Measurements from ENCODE around the gene FSHR. TPM values are rescaled to one million over a fixed set of nuclear protein-coding genes. Genes with fewer than 3 reads are reported as not detected.

Gene FSHR
- total RNA-seq, 1 donor from 2014 or later = 0.30 TPM

DNA sequence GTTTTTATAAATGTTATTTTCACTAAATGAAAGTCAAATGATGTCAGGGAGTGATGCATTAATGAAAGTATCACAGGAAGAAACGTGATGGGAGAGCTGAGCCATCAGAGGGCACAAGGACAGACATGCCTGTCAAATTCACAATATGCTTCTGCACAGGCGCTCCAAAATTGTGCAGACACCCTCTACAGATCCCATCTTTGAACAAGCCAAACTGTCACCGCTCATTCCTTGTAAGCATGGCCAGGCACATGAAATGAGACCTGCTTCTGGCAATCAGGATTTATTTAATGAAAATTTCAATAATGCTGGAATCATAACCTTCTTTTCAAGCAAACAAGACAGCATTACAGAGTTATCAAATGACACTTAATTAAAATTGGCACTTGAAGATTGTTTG lies 20.4 kb upstream of the FSHR start:
- Histone ChIP-seq H3K9me3 (ENCODE audit: insufficient read depth, low read depth, low read length) (peaks cover 3% of the 10 kb centered on the region), H3K27me3 (ENCODE audit: insufficient read depth, low read length) (no peaks in the 10 kb centered on the region), H3K36me3 (ENCODE audit: insufficient read depth, low read length) (no peaks in the 10 kb centered on the region), H3K9ac (ENCODE audit: low read length) (no peak overlapping the region), H3K27ac (ENCODE audit: low read depth, low read length) (no peak overlapping the region), H3K79me2 (ENCODE audit: insufficient read depth, low read length) (no peaks in the 10 kb centered on the region), H2AFZ (ENCODE audit: low read depth, low read length) (no peak overlapping the region), H3K4me3 (ENCODE audit: insufficient read depth, low read depth, low read length) (no peak overlapping the region), H4K20me1 (ENCODE audit: insufficient read depth, low read length) (no peaks in the 10 kb centered on the region), H3K4me1 (ENCODE audit: insufficient read depth, low read length) (no peaks in the 10 kb centered on the region), H3K4me2 (ENCODE audit: low read length) (no peak overlapping the region)
- H3K36me3 Mint-ChIP-seq (ENCODE audit: low read depth, unreplicated experiment) = no peaks in the 10 kb centered on the region
- no peaks in the 10 kb centered on the region for H3K9me3 Mint-ChIP-seq (ENCODE audit: unreplicated experiment)
- peaks cover 6% of the 10 kb centered on the region for H3K4me1 Mint-ChIP-seq (ENCODE audit: low read depth, unreplicated experiment)
- H3K27ac Mint-ChIP-seq (ENCODE audit: unreplicated experiment) = no peak overlapping the region
- no peak for FAIRE-seq
- no peak for DNase-seq (ENCODE audit: low read depth)
- TF ChIP-seq EZH2 (IDR thresholded peaks at IDR 0.05; ENCODE audit: insufficient read depth, low read length) (no peak), CTCF (IDR thresholded peaks at IDR 0.05; ENCODE audit: insufficient read depth, low read depth, low read length) (no peak)
- H3K27me3 Mint-ChIP-seq (ENCODE audit: low read depth, unreplicated experiment) = no peaks in the 10 kb centered on the region
- H3K4me3 Mint-ChIP-seq (ENCODE audit: unreplicated experiment) = no peak overlapping the region

GRCh38 chr2:49167131-49167530 lies 12.8 kb upstream of the FSHR start:
- Mint-ChIP-seq H3K36me3 (ENCODE audit: low read depth, unreplicated experiment) (no peaks in the 10 kb centered on the region), H3K4me3 (ENCODE audit: unreplicated experiment) (no peak overlapping the region), H3K27me3 (ENCODE audit: low read depth, unreplicated experiment) (no peaks in the 10 kb centered on the region), H3K9me3 (ENCODE audit: unreplicated experiment) (no peaks in the 10 kb centered on the region), H3K27ac (ENCODE audit: unreplicated experiment) (no peak overlapping the region), H3K4me1 (ENCODE audit: low read depth, unreplicated experiment) (peaks cover 3% of the 10 kb centered on the region)
- Histone ChIP-seq H3K4me2 (ENCODE audit: low read length) (no peak overlapping the region), H3K79me2 (ENCODE audit: insufficient read depth, low read length) (no peaks in the 10 kb centered on the region), H4K20me1 (ENCODE audit: insufficient read depth, low read length) (no peaks in the 10 kb centered on the region), H3K4me3 (ENCODE audit: insufficient read depth, low read depth, low read length) (no peak overlapping the region), H2AFZ (ENCODE audit: low read depth, low read length) (no peak overlapping the region), H3K36me3 (ENCODE audit: insufficient read depth, low read length) (no peaks in the 10 kb centered on the region), H3K4me1 (ENCODE audit: insufficient read depth, low read length) (no peaks in the 10 kb centered on the region), H3K9ac (ENCODE audit: low read length) (no peak overlapping the region), H3K9me3 (ENCODE audit: insufficient read depth, low read depth, low read length) (no peaks in the 10 kb centered on the region), H3K27me3 (ENCODE audit: insufficient read depth, low read length) (no peaks in the 10 kb centered on the region), H3K27ac (ENCODE audit: low read depth, low read length) (no peak overlapping the region)
- no peak for TF ChIP-seq EZH2 (IDR thresholded peaks at IDR 0.05; ENCODE audit: insufficient read depth, low read length)
- no peak for TF ChIP-seq CTCF (IDR thresholded peaks at IDR 0.05; ENCODE audit: insufficient read depth, low read depth, low read length)
- no peak for DNase-seq (ENCODE audit: low read depth)
- FAIRE-seq = no peak

GRCh38 chr2:49165662-49166061 lies 11.3 kb upstream of the FSHR start:
- H3K36me3 ChIP-seq (ENCODE audit: insufficient read depth, low read length) = no peaks in the 10 kb centered on the region
- Mint-ChIP-seq H3K36me3 (ENCODE audit: low read depth, unreplicated experiment) (no peaks in the 10 kb centered on the region), H3K27ac (ENCODE audit: unreplicated experiment) (peak overlapping the region; percentile 20), H3K4me3 (ENCODE audit: unreplicated experiment) (no peak overlapping the region), H3K9me3 (ENCODE audit: unreplicated experiment) (no peaks in the 10 kb centered on the region), H3K4me1 (ENCODE audit: low read depth, unreplicated experiment) (peaks cover 10% of the 10 kb centered on the region), H3K27me3 (ENCODE audit: low read depth, unreplicated experiment) (no peaks in the 10 kb centered on the region)
- H3K27ac ChIP-seq (ENCODE audit: low read depth, low read length) = no peak overlapping the region
- TF ChIP-seq EZH2 (IDR thresholded peaks at IDR 0.05; ENCODE audit: insufficient read depth, low read length) = no peak
- no peak for TF ChIP-seq CTCF (IDR thresholded peaks at IDR 0.05; ENCODE audit: insufficient read depth, low read depth, low read length)
- no peak overlapping the region for H3K4me3 ChIP-seq (ENCODE audit: insufficient read depth, low read depth, low read length)
- no peak for DNase-seq (ENCODE audit: low read depth)
- no peaks in the 10 kb centered on the region for H3K27me3 ChIP-seq (ENCODE audit: insufficient read depth, low read length)
- no peak for FAIRE-seq
- H3K4me1 ChIP-seq (ENCODE audit: insufficient read depth, low read length) = no peaks in the 10 kb centered on the region
- no peak overlapping the region for H3K9ac ChIP-seq (ENCODE audit: low read length)
- H4K20me1 ChIP-seq (ENCODE audit: insufficient read depth, low read length) = no peaks in the 10 kb centered on the region
- H3K4me2 ChIP-seq (ENCODE audit: low read length) = no peak overlapping the region
- no peaks in the 10 kb centered on the region for H3K9me3 ChIP-seq (ENCODE audit: insufficient read depth, low read depth, low read length)
- no peaks in the 10 kb centered on the region for H3K79me2 ChIP-seq (ENCODE audit: insufficient read depth, low read length)
- H2AFZ ChIP-seq (ENCODE audit: low read depth, low read length) = no peak overlapping the region
